GM18867 (cell line): Measurements from ENCODE around the gene CACNA2D1.

Experiments used
- ATAC-seq: cut with Tn5 transposase; IDR thresholded peaks from one replicate; pipeline ENCODE4 v1.9.1; 2021; ENCODE audit warnings: mild to moderate bottlenecking, moderate library complexity; ENCODE audit not compliant: unreplicated experiment

The CACNA2D1 gene

DNA sequence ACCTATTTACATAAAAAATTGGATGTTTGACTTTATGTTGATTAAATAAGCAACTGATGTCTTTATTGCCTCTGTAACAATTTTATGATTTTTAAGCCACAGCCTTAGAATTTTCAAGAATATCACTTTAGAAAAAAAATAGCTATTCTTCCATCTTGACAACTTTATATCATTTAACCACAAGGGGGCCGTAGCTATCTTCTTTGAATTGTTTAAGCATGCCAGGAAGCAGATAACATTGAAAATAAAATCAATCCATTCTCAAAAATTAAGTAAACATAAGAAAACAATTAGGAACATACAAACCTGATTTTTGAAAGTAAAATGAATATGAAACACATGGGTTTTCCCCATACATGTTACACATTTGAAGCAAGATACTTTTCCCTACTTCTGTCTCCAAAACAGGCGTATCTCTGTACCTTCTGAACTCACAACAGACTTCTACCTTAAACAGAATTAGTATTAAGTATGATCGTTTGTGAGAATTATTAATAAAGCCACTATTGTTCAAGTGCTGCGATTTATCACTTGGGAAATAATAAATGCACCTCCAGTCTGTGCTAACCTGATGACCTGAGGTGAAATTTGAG, 209.0 kb downstream of the CACNA2D1 start:
- peak; percentile 62 for ATAC-seq

- no peak for ATAC-seq
Observed at GRCh38 chr7:82230811-82231581, 212.6 kb downstream of the CACNA2D1 start.

DNA sequence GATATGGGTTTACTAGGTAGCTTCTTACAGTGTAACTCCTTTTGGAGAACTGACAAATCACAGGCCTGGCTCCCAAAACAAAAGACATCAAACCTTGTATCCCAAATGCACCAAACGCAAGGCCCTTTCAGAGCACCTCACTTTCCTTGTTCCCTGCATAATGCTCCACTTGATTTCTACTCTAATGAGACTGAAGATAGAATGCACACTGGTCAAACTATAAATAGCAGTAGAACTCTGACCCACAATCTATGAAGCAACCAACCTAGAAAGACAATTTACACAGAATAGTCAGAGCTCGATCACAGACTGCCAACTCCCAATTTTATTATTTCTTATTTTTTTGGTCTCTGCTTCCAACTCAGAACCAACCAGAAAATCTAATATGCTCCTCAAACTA, 214.4 kb downstream of the CACNA2D1 start:
- no peak for ATAC-seq

DNA sequence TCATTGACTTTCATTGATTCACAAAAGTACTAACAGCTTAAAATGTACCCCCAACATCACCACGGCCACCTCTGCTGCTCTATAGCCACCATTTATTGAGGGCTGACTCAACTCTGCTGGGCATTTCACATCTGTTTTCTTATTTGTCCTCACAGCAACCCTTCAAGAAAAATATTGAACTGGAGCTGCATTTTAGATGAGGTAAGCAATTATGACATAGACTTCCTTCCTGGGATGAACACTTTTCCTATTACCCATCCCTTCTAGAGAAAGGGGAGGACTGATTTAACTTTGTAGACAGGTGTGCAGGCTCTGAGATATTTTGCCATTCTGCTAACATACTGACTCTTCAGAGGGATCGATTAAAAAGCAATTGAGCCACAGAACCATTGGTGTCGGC, 217.4 kb downstream of the CACNA2D1 start:
- no peak for ATAC-seq

GRCh38 chr7:82224529-82224928, 219.0 kb downstream of the CACNA2D1 start:
- no peak for ATAC-seq

GRCh38 chr7:82223580-82223979, 220.0 kb downstream of the CACNA2D1 start:
- ATAC-seq = no peak

DNA sequence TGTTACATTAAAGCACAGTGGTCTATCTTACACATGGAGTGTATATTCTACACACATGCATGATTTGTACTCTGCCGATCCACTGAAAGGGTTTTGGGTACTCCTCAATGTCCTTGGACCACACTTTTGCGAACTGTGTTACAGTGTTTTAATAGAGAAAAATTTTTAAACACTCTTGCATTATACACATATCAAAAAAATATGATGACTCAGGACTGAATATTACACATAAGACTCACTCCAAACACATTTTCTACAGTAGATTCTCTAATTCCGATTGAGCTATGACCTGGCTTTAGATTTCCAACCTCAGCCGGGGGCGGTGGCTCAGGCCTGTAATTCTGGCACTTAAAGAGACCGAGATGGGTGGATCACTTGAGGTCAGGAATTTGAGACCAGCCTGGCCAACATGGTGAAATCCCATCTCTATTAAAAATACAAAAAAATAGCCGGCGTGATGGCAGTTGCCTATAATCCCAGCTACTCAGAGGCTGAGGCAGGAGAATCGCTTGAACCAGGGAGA, 222.4 kb downstream of the CACNA2D1 start:
- ATAC-seq = no peak

- no peak for ATAC-seq
Observed at GRCh38 chr7:82212466-82212865, 231.1 kb downstream of the CACNA2D1 start.

- ATAC-seq = no peak
Observed at GRCh38 chr7:82211333-82211732, 232.2 kb downstream of the CACNA2D1 start.

DNA sequence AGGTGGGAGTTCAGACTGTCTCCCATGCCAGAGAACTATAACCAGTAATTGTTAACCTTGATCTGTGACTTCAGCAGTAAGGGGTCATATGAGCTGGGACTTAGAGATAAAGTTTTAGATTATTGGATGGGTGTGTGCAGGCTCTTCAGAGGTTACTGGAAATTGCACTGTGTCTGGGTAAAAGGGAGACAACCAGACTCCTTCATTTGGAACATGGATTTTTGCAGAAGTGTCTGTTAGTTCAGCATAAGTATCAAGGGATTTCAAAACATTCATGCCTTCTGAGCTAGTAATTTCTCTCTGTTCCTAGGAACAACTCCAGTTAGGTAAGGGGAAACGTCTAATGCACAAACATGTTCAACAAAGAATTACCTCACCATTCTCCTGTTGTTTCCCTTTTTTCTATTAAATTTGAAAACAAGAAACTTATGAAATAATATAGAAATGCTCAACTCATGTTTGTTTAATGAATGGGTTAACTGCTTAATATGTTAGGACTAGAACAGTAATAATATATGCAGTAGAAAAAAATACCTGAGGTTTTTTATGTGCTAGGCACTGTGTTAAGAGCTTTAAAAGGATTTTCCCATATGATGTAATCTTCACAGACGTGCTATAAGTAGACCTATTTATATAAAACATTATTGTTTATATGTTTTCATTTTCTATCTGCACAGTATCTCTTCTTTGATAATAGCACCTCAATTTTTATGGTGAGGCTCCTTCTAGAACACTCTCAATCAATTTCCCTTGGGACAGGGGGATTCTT, 233.0 kb downstream of the CACNA2D1 start:
- no peak for ATAC-seq

DNA sequence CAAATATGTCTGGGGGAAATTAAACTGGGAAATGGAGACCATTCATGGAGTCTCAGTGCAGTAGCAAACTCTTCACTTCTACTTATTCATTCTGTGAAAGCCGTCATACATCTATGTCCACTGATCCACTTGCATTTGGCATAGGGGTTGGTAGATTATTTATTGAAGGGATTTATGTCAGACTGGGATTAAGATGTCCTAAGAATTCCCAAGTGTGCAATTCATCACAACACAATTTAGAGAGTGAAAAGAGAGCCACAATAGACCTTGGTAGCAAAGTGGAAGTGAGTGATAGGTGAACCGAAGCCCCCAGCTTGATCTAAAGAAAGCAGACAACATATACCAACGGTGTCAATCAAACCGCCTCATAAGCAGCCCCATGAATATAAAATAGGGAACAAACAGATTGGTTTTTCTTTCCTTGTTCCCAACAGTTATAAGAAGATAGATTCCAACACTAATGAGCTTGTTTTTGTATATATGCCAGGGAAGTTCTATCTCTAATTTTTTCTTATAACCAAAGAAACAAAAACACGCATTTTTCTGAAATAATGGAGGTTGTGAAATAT, 234.3 kb downstream of the CACNA2D1 start:
- no peak for ATAC-seq

DNA sequence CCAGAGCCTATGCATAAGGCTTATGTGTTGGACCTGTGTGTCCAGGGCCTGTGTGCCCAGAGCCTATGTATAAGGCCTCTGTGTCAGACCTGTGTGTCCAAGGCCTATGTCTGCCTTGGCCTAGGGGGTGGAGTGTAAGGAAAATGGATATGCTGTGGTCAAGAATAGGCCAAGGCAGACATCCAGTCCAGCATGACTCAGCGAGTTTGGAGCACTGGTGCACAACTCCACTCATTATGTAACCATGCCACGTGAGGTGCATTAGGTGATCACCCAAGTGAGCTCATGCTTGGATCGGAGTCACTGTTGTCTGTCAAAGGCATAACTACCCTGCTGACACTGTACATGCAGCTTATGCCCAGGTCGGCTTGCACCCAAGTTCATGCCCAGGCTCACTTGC, 238.9 kb downstream of the CACNA2D1 start:
- no peak for ATAC-seq

GRCh38 chr7:82202965-82203364, 240.6 kb downstream of the CACNA2D1 start:
- ATAC-seq = no peak

DNA sequence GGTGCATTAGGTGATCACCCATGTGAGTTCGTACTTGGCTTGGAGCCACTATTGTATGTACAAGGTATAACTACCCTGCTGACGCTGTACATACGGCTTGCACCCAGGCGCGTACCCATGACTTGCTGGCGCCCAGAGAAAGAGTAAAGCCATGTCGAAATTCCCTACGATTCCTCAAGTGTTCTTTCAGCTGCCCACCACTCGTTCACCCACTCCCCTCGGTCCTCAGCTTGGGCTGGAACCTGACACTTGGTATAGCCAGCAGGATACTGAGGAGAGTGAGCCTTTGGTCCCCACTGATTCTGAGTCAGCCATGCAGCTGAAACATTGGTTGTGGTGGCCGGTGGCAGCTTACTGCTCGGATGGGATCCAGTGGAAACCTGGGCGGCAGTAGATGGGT, 241.5 kb downstream of the CACNA2D1 start:
- no peak for ATAC-seq

- ATAC-seq = no peak
Observed at GRCh38 chr7:82200601-82201000, 243.0 kb downstream of the CACNA2D1 start.

DNA sequence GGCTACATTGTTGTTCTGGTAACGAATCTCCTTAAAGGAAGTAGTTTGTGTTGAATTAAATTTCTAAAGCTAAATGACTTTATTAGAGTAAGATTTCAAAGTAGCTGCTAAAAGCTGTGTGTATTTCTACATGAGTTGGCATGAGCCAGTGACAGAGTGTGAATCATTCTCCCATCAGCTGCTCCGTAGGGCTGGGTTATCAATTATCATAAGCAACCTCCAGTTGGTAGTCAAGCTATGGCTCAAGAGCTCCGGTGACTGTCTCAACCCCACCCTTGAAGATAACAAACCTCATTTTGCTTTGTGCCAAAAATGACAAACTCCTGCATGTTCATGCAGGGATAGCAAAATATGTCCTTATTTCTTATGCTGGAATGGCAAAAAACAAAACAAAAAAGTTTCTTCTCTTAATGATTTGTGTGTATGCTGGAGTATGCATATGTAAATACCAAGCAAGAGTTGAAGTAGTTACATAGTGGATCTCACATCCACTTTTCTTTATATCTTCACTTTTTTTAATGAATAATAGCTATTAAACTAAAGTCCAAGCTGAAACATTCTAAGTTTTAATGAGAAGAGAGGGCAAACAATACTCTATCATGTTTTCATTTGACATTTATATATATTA, 249.4 kb downstream of the CACNA2D1 start:
- no peak for ATAC-seq

- no peak for ATAC-seq
Observed at GRCh38 chr7:82188636-82189035, 254.9 kb downstream of the CACNA2D1 start.

DNA sequence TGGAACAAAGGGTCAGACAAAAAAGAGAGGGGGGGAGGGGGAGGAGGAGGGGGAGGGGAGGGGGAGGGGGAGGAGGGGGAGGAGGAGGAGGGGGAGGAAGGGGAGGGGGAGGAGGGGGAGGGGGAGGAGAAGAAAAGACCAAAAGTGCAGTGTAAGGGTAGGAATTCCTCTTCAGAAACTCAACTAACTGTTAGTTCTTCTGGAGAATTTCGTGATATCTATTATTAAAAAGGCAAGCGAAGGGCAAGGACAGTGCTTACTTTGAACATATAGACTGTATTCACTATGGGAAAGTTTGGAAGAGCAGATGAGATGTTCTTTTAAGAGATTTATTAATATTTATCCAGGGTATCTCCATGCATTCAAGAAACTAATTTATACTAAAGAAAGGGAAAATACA, 258.1 kb downstream of the CACNA2D1 start:
- no peak for ATAC-seq

DNA sequence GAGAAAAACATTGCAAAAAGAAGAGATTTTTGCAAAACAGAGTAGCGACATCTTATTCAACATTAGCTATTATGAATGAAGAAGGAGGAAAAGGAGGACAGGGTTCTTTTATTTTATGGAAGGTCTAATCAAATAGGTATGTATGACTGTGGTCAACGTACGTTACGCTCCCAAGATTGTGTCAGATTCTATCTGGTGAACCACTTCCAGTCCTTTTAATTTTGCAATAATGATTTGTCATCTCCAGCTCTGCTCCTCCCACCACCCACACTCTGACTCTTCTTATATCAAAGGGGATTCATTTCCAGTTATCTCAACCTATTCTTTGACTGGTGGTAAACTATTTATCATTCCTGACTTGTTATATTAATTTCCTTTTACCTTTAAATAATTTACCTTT, 259.9 kb downstream of the CACNA2D1 start:
- no peak for ATAC-seq

DNA sequence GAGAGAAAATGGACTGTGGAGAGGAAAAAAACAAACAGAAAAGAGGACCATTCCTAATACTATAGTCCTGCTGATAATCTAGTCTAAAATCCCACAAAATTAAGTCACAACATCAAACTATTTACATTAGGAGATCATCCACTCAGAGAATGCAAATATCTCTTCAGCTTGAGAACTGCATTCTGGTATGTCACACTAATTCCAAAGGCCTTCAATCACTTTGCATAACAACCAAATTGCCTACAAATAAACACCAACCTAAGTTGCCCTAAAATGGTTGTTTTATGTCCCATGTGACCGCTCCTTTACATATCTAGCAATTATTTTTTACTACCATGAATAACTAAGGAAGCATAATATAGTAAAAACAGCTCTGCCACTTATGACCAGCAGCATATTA, 264.3 kb downstream of the CACNA2D1 start:
- no peak for ATAC-seq

- no peak for ATAC-seq
Observed at GRCh38 chr7:82175319-82175718, 268.3 kb downstream of the CACNA2D1 start.
